DOHH2 (cell line): ENCODE data around the gene MINAR1.

Source experiments
- H3F3A ChIP-seq: fragments of 200-600 bp; sonication (generic), shearing (Covaris generic); 2 replicates; pipeline ENCODE4 v1.6.0; 2016; ENCODE audit warnings: antibody characterized with exemption, mild to moderate bottlenecking; ENCODE audit not compliant: control insufficient read depth, insufficient read depth
- H3K27ac ChIP-seq: fragments of 200-600 bp; sonication (generic); 2 replicates; pipeline ENCODE4 v1.5.1; 2014; ENCODE audit warnings: low read depth, mild to moderate bottlenecking, low read length, moderate library complexity
- H3K27me3 ChIP-seq: fragments of 200-600 bp; sonication (generic); 2 replicates; pipeline ENCODE4 v1.6.1; 2014; ENCODE audit warnings: mild to moderate bottlenecking, low read length, mixed read lengths; ENCODE audit not compliant: control insufficient read depth
- H3K36me3 ChIP-seq: fragments of 200-600 bp; sonication (generic); 2 replicates; pipeline ENCODE4 v1.6.1; 2014; ENCODE audit warnings: mild to moderate bottlenecking, low read length, moderate library complexity, mixed read lengths; ENCODE audit not compliant: control insufficient read depth
- H3K4me1 ChIP-seq: fragments of 200-600 bp; sonication (generic); 2 replicates; pipeline ENCODE4 v1.6.1; 2014; ENCODE audit warnings: mild to moderate bottlenecking, low read length, mixed read lengths; ENCODE audit not compliant: control insufficient read depth
- H3K4me2 ChIP-seq: fragments of 200-600 bp; sonication (generic); 2 replicates; pipeline ENCODE4 v1.6.0; 2014; ENCODE audit warnings: mild to moderate bottlenecking, low read length, moderate library complexity
- H3K4me3 ChIP-seq: fragments of 200-600 bp; sonication (generic); 2 replicates; pipeline ENCODE4 v1.5.1; 2014; ENCODE audit warnings: mild to moderate bottlenecking, low read length, mixed read lengths
- H3K79me2 ChIP-seq: fragments of 200-600 bp; sonication (generic); 2 replicates; pipeline ENCODE4 v1.6.1; 2014; ENCODE audit warnings: mild to moderate bottlenecking, low read length, mixed read lengths; ENCODE audit not compliant: control insufficient read depth
- H3K9me2 ChIP-seq: fragments of 200-600 bp; sonication (generic); replicated peaks from 2 replicates; pipeline ENCODE4 v1.6.1; 2014; ENCODE audit warnings: mild to moderate bottlenecking, low read length, mixed read lengths; ENCODE audit not compliant: control insufficient read depth
- H3K9me3 ChIP-seq: fragments of 200-600 bp; sonication (generic); 2 replicates; pipeline ENCODE4 v1.6.1; 2014; ENCODE audit warnings: antibody characterized with exemption, low read length, mixed read lengths; ENCODE audit not compliant: control insufficient read depth, insufficient read depth
- H4K20me1 ChIP-seq: fragments of 200-600 bp; sonication (generic); 2 replicates; pipeline ENCODE4 v1.6.0; 2014; ENCODE audit warnings: low read depth, mild to moderate bottlenecking, antibody characterized with exemption, low read length, moderate library complexity; ENCODE audit not compliant: control insufficient read depth, insufficient read depth
- EZH2phosphoT487 ChIP-seq: fragments of 200-600 bp; sonication (generic); IDR thresholded peaks from 2 replicates; pipeline ENCODE4 v1.6.1; 2017; ENCODE audit warnings: borderline replicate concordance, mild to moderate bottlenecking, antibody characterized with exemption, low read length, moderate library complexity, mixed read lengths
- TF ChIP-seq, protein P1 (sequence below): fragments of 200-600 bp; sonication (generic); IDR thresholded peaks from one replicate; pipeline ENCODE4 v1.5.1; 2014; ENCODE audit warnings: antibody characterized with exemption, mild to moderate bottlenecking, low read depth, low read length; ENCODE audit not compliant: poor library complexity, severe bottlenecking

Gene MINAR1

DNA sequence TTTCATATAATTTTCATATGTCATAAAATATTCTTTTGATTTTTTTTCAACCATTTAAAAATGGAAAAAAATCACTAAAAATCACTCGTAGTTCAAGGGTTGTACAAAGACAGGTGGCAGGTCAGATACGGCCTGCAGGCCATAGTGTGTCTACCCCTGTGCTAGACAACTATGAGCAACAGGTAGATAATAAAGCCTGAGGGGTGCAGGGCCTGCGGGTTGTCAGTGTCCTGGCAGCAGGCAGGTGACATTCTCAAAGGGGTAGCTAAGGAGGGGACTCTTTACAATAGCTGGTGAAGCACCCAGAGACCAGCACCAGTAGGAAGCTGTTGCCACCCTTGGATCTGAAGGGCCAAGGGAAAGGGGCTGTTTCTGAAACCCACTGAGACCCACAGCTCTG is 34.4 kb downstream of the MINAR1 start:
- H3K4me2 ChIP-seq = no peak overlapping the region
- no peaks in the 10 kb centered on the region for H4K20me1 ChIP-seq
- H3K9me3 ChIP-seq = no peaks in the 10 kb centered on the region
- no peaks in the 10 kb centered on the region for H3K27me3 ChIP-seq
- H3K4me3 ChIP-seq = no peak overlapping the region
- H3K4me1 ChIP-seq = no peaks in the 10 kb centered on the region
- H3K27ac ChIP-seq = no peak overlapping the region
- no peak for TF ChIP-seq EZH2phosphoT487
- TF ChIP-seq, protein P1, sequence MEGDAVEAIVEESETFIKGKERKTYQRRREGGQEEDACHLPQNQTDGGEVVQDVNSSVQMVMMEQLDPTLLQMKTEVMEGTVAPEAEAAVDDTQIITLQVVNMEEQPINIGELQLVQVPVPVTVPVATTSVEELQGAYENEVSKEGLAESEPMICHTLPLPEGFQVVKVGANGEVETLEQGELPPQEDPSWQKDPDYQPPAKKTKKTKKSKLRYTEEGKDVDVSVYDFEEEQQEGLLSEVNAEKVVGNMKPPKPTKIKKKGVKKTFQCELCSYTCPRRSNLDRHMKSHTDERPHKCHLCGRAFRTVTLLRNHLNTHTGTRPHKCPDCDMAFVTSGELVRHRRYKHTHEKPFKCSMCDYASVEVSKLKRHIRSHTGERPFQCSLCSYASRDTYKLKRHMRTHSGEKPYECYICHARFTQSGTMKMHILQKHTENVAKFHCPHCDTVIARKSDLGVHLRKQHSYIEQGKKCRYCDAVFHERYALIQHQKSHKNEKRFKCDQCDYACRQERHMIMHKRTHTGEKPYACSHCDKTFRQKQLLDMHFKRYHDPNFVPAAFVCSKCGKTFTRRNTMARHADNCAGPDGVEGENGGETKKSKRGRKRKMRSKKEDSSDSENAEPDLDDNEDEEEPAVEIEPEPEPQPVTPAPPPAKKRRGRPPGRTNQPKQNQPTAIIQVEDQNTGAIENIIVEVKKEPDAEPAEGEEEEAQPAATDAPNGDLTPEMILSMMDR = no peak
- H3K9me2 ChIP-seq = no peaks in the 10 kb centered on the region
- H3K36me3 ChIP-seq = no peaks in the 10 kb centered on the region
- H3F3A ChIP-seq = no peaks in the 10 kb centered on the region
- no peaks in the 10 kb centered on the region for H3K79me2 ChIP-seq

DNA sequence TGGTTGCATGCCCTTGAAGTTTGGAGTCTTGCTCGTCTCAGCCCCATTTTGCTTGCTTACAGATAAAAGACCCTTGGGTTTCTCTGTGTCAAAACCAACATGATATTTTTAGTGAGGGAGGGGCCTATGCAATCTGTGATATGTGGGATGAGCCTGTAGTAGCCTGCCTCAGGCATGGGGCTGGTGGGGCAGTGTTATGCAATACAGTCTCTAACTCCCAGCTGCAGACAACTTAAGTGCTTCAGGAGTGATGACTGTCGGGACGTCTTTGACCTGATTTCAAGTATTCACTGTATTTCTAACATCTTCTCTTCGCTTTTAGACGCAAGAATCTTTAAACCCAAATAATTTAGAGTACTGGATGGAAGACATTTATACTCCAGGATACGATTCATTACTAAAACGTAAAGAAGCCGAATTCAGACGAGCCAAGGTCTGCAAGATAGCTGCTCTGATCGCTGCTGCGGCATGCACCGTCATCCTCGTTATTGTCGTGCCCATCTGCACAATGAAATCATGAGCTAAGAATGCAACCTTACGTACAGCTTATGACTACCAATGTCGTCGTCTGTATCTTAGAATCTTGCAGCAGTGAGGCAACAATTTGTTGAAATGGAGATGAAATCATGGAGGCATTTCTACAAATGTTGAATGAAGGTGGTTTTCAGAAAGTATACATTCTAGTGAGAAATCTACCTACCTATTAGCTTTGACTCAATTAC is 35.9 kb downstream of the MINAR1 start:
- no peaks in the 10 kb centered on the region for H3F3A ChIP-seq
- H3K27me3 ChIP-seq = no peaks in the 10 kb centered on the region
- H3K36me3 ChIP-seq = no peaks in the 10 kb centered on the region
- no peaks in the 10 kb centered on the region for H3K4me1 ChIP-seq
- H3K9me3 ChIP-seq = no peaks in the 10 kb centered on the region
- no peaks in the 10 kb centered on the region for H3K9me2 ChIP-seq
- H3K27ac ChIP-seq = no peak overlapping the region
- no peaks in the 10 kb centered on the region for H3K79me2 ChIP-seq
- H4K20me1 ChIP-seq = no peaks in the 10 kb centered on the region
- H3K4me2 ChIP-seq = no peak overlapping the region
- TF ChIP-seq, protein P1 = no peak
- no peak overlapping the region for H3K4me3 ChIP-seq

DNA sequence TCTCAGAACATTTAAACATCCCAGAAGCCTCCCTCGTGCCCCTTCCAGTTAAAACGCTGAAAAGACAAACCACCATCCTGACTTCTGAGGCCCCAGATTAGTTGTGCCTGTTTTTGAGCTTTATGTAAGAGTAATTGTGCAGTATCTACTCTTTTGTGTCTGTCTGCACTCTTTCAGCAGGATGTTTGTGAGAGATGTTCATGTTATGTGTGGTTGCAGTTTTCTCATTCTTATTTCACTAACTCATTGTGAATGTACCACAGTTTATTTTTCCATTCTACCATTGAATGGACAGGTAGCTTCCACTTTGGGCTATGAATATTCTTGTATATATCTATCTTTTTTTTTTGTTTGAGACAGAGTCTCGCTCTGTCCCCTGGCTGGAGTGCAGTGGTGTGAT is 40.3 kb downstream of the MINAR1 start:
- no peaks in the 10 kb centered on the region for H3K9me2 ChIP-seq
- no peaks in the 10 kb centered on the region for H3K4me1 ChIP-seq
- H3K4me2 ChIP-seq = no peak overlapping the region
- TF ChIP-seq, protein P1 = no peak
- TF ChIP-seq EZH2phosphoT487 = no peak
- no peaks in the 10 kb centered on the region for H4K20me1 ChIP-seq
- no peak overlapping the region for H3K27ac ChIP-seq
- H3K79me2 ChIP-seq = no peaks in the 10 kb centered on the region
- H3K27me3 ChIP-seq = no peaks in the 10 kb centered on the region
- H3K9me3 ChIP-seq = no peaks in the 10 kb centered on the region
- no peaks in the 10 kb centered on the region for H3F3A ChIP-seq
- H3K4me3 ChIP-seq = no peak overlapping the region
- H3K36me3 ChIP-seq = no peaks in the 10 kb centered on the region
